HG03097 (cell line): Measurements from ENCODE around the gene LIN7A.

ENCODE experiments used
- ATAC-seq: cut with Tn5 transposase; IDR thresholded peaks from one replicate; pipeline ENCODE4 v1.9.1; 2021; ENCODE audit not compliant: unreplicated experiment, low FRiP score

LIN7A gene

DNA sequence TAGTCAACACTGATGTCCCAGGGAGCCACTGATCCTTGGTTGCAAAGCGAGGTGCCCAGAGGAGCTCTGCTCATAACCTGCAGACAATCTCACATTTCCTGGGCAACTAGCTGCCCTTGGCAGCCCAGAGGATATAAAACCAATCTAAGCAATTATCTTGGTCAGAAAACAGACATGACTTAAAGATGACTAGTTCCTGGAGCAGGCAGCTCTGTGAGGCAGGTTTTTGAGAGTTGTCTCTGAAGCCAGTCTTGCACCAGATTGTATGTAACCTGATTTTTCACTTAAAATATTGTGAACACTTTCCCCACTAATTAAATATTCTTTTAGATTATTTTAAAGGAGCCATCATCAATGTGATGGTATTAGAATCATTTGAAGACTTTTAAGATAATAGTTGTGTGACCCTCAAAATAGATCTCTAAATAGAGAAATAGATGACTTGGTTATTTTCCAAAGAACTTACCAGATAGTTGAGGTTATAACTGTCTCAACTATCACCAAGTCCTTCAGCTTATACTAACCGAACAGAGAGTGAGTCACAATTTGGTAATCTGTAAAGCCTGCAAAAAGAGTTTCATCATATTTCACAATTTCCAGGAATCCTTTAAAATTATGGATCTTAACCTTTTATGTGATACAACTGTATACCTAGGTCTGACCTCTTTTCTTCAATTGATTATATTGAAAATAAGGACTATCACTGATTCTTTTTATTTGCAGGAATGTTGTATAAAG is 75.9 kb downstream of the LIN7A start:
- ATAC-seq, result no peak

DNA sequence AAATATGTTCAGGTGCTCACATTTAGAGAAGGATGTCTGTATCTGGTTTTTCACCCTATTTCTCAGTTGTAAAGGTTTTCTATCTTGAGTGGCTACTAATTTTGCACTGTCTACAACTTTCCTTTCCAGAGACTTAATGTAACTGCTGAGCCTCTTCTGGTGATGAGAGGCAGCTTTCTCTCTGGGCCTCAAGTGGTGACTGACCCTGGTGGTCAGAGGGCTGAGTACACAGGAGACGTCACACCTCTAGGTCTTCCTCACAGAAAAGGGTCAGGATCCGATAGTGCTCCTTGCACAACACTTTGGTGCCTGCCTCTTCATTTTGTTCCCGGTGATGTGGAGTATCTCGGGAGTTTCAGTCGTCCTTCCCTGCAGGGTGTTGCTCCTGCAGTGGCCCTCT is 76.8 kb downstream of the LIN7A start:
- no peak for ATAC-seq

DNA sequence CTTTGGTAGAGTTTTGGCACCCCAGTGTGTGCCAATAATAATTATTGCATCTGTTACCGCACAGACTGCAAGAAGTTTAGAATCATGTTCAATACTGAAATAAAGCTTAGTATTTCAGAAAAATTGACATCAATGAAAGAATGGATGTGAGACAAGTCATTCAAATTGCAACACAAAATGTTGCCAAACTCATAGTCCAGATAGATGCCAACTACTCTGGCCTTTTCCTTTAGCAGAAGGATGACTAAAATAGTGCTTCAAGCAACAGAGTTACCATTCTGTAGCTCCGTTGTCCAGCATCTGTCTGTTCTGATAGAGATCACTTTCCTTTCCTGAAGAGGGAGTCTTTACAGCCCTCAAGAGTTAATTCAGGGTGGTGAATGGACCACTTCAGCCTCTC is 77.5 kb downstream of the LIN7A start:
- ATAC-seq, result no peak

DNA sequence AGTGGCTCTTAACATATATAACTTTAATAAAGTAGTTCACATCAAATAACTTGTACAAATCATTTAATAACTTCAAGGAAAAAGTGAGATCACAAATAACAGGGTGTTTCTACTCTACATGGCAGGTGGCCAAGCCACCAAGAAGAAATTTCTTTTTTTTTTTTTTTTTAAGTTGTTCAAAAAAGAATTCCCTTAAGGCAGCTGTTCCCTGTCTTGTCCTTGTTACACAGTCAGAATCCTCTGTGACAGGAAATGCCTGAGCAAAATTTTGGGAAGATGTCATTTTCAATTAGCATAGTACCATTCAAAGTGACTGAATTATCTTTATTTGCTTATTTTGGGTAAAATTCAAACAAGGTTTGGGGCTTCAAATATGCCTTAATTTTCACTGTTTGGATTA is 79.4 kb downstream of the LIN7A start:
- no peak for ATAC-seq

DNA sequence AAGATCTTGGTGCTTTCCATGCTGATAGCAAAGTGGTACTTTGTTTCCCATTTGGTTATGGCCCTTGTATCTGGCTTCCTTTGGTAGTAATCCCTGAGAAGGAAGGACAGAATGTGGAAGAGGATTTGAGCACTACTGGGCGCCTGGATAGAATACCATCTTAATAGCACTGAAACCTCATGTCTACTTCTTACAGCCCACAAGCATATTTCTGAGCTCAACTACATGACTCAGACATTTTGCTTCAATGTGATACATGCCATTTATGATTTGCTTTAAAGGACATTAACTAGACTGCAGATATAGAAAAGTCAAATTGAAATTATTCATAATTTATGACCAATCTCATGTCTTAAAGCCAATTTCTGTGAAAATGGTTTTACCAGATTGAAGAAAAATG is 80.4 kb downstream of the LIN7A start:
- ATAC-seq, result no peak

DNA sequence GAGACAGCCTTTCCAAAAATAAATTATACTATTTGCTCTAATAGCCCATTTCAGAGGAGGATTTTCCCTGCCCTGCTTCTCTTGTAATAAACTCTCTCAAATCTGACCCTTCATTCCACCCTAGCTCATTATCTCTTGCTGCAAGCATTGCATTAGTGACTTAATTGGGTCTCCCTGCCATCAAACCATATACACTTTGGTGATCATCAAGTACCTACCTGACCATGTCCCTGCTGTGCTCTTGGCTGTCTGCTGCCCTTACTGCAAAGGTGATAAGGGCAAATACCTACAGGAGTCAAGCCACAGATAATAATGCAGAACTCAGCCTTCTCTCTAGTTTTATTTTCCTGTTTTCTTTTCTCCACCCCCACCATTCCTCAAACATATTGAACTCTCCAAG is 88.4 kb downstream of the LIN7A start:
- ATAC-seq, result no peak

DNA sequence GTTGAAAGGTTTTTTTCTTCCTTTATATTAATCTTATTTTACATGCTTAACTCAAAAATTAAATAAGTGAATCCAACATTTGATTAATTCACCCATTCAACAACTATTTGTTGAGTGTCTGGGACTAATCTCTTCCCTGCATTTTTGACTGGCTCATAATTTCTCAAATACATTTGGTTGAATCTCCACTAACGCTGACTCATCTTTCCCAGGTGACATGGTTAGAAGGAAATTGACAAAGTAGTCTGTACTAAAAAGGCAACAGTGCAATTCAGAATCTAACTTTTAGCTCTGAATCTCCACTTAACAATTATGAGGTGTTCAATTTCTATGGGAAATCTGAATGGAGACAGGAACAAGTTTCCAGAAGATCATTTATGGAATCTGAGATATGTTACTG is 88.9 kb downstream of the LIN7A start:
- no peak for ATAC-seq

DNA sequence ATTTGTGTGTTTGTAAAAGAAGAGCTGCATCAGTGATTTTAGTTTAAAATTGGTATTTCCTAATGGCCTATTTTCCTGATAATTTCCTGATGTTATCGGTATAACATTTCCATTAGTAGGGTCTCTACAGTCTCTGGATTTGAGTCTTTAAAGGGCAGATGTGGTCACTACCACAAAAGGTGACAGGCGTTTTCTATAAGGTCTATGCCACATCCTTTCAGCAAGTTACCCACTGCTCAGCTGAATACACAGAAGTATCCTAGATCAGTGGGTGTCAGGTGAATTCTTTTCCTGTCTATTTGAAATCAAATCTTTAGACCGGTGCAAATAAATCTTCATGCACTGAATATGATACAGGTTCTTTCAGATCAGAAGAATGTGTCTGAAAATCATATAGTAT is 90.2 kb downstream of the LIN7A start:
- ATAC-seq, result no peak

DNA sequence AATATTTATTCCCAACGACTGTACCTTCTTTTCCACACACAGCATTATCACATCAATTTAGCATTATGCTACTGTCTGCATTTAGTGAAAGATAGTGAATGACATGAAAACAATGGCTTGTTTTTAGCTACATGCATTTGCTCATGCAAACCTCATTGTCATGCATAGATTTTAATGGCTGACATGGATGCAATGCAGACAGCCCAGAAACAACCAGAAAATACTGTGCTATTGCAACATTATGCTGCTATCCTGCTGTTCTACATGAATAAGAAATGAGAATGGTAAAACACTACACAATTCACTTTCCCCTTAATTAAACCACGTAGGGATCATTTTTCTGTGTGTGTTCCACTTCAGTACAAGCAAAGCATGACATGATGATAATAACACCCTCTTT is 90.8 kb downstream of the LIN7A start:
- no peak for ATAC-seq

DNA sequence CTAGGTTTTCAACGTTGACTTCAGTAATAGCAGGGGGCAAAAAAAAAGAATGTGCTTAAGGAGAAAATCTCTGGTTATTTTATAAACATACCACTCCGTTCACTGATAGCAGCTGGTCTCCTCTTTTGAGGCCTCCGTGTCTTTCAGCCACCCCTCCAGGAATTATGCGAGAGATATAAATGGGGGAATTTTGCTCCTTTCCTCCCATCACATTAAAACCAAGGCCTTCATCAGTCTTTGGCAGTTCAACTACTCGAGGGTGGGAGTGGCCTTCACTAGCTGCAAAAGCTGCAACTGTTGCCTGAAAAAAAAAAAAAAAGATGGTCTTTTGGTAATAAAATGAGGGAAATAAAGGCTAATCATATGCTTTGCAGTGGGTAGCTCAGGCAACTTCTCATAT is 92.1 kb downstream of the LIN7A start:
- no peak for ATAC-seq

DNA sequence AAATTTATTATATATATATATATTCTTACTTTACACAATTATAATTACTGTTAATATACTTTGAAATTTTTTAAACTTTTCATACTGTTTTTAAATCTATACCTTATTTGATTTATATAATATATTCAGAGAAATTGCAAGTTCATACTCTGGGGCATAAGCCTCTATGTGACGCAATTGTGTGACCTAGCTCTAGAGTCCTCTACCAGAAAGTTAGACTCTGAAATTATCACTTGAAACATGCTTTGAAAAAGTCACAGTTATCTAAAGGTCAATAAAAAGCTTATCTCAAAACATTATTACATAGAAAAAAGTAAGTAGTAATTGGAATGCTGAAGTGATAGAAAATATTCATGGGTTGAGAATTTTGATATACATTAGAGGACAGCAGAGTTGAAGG is 93.8 kb downstream of the LIN7A start:
- ATAC-seq, result no peak

DNA sequence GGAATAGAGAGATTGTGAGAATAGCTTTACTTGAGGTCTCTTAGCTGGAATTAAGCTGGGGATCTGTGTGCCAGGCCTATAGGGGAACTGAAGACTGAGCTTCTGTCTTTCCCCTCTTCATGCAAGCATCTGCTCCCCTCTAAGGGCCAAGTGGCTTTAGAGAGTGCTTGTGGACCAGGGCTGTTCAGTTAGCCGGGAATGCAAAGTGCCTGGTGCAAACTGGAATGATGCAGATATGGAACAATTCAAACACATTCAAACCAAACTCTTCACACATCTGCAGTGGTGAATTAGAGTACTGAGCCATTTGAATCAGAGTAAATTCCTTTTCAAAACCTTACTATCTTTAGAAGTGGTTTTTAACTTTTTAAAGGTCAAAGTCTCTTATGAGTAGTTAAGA is 99.0 kb downstream of the LIN7A start:
- ATAC-seq, result no peak

DNA sequence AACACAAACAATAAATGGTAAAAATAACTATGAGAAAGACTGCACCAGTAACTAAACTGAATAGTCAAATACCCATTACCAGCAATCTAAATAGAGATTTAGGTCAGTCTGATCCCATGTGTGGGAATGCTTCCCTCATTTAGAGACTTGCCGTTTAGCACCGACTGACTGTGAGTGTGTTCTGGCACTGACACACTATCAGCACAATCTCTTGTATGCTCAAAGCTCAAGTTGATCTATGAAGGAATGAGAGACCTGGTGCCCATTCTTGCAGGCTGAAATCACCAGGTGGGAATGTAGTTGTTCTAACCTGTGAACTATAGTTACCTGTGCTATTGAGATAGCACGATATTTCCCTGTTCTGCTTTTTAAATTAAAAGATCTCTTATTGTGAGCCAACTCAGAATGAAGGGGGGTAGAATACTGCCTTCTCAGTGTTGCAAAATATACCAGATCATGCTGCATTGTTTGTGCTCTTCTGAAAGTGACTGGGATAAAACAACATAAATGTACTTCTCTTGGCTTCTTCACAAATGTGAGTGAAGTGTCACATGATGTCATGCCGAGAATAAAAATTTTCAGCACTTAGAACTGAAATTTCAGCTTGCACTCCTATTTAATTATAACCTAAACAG is 99.6 kb downstream of the LIN7A start:
- ATAC-seq, result no peak

DNA sequence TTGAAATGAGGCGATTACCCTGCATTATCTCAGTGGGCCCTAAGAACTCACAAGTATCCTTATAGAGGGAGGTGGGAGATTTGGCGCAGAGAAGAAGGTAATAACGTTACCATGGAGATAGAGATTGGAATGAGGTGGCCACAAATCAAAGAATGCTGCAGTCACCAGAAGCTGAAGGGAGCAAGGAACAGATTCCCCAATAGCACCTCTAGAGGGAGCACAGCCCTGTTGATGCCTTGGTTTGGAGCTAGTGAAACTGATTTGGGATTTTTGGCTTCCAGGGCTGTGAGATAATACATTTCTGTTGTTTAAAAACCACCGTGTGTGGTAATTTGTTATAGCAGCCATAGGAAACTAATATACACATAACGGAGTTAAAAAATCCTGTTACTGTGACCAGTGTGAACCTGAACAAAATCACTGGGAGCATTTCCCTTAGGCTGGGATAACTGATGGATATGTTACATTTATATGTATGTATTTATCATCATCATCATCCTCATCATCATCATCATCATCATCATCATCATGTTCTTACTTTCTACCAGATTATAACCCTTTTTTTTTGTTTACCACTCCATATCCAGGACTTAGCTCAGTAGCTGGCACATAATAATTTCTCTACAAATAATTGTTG is 100.3 kb downstream of the LIN7A start:
- no peak for ATAC-seq

DNA sequence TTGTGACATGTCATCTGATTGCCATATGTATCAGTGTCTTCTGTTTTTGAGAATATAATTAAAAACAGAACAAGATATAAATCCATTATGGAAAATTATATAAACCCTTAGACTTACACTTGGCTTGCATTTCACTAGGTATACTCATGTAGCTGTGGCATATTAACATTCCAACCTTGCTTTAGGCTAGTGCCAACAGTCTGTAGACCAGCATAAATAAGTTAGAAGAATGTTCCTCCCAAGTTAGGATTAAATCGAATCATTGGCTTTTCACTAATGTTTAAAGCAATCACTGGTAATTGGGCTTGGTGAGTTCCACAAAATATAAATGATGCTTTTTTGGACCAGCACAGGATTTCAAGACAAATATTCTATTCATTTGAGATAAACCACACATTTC is 103.0 kb downstream of the LIN7A start:
- no peak for ATAC-seq

DNA sequence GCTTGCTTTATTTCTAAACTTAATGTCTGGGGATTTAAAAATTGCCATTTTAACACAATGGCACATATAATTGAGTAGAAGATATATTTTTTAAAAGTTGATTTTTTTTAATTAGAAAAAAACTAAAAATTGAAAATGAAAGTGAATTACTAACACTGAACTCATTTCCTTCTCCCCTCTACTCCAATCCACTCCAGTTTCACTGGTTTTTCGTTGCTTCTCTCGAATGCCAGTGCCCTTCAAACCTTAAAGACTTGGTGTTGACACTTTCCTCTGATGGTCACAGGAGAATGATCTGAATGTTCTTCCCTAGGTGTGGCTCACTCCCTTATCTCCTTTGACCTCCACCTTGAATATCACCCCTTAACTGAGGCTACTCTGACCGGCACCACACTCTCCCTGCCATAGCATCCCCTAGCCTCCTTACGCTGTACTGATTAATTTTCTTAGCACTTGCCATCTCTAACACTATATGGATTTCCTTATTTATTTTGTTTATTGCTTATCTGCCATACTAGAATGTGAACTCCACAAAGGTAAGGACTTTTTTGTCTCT is 107.1 kb downstream of the LIN7A start:
- ATAC-seq, result no peak

DNA sequence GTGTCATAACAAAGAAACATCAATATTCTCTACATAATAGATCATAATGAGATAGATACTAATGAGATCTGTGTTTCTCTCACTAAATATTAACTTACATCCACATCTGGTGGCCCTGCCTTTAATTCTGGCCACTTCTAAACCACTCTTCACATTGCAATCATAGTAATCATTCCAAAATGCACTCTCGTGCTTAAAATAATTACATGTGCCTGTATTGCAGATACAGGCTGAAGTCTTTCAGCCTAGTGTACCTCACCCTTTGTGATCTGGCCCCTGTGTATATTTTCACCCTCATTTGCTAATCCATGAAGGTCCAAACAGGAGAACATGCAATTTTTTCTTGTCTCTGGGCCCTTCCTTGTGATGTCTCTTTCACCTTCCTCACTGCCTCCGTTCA is 108.0 kb downstream of the LIN7A start:
- no peak for ATAC-seq

DNA sequence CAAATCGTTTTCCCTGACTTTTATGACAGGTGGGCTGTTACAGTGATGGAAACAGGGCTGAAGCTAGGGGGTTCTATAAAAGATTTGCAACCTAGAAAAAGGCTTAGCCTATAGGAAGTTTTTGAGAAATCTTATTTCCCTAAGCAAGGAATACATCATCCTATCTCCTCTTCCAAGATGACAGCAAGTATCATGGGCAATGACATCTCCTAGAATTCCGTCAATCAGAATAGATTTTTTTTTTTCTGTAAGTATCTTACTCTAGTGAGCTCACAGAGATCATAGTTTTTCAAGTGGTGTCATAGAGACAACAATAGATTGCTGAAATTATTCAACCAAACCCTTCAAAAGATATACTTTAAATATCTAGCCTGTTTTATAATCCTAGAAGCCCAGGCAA is 112.2 kb downstream of the LIN7A start:
- ATAC-seq, result no peak

DNA sequence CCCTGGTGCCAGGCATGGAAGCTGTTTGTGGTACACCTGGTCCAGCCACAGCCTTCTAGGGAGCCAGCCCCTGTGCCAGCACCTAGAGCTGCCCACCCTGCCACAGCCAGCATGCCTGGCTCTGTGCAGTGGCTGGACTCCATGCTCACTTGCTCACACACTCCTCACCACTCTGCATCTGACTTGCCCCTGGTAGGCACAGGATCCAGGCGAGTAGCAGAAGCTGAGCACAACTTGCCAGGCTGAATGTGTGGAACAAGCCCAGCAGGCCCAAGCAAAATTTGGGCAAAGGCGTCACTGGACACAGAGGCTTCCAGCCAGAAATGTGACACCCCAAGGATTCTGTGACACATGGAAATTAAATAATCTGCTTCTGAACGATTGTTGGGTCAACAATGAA is 114.3 kb downstream of the LIN7A start:
- ATAC-seq, result no peak

DNA sequence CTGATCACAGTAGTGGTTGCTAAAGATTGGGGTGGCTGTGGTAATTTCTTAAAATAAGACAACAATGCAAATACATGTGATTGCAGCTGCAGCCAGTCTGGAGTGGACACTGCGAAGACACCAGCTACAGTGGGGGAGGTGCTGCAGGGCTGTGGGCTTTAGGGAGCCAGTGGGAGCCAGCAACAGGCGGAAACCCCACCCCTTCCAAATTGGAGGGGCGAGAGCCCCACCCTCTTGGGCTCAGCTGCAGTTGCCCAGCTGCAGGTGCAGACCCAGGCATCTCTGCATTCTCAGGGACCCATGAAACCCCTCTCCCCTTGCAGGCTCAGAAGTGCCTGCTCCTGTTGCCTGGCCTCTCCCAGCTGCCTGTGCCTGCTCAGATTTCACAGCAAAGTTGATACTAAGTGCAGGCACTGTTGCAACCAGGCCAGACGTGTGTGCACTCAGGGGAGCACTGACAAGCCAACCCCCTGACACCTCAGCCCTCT is 116.2 kb downstream of the LIN7A start:
- no peak for ATAC-seq

DNA sequence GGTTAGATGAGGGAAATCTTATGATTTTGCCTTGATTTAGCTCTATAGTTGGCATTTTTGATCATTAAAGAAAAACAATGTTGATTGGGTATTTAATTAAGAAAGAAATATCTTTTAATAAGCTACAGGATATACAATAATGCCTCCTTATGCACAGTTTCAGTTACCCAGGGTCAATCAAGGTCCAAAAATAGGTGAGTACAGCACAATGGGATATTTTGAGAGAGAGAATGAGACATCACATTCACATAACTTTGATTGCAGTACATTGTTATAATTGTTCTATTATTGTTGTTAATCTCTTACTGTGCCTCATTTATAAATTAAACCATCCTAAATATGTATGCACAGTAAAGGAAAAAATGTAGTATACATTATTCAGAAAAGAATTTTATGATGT is 118.9 kb downstream of the LIN7A start:
- ATAC-seq, result no peak

DNA sequence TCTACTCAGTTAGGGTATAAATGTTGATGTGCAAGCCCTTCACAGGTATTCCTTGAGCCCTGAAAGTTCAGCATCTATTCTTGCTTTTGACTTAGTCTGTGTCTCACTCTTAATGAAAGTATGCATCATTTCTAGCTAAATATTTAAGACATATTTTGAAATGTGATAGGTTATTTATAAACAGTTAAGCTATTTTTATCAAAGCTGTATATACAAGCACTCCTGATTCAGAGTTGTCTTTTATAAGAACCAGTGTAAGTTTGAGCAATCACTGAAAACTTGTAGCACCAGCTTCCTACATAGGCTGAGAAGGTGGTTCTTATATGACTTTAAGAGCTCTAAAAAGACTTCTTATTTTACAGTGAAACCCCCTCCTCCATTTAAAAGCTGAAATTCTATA is 122.4 kb downstream of the LIN7A start:
- ATAC-seq, result no peak
